Esophagus muscularis mucosa (tissue), 4 donors: ENCODE results near the gene HBEGF. TPM values are rescaled to one million over a fixed set of nuclear protein-coding genes. Genes with fewer than 3 reads are reported as not detected.

Source experiments
- DNase-seq: peaks from one replicate; pipeline ENCODE4 v3.0.0-alpha.2; 2017; ENCODE audit errors: extremely low spot score
- H3K27ac ChIP-seq, 4 donors: fragments of 200-600 bp; sonication (generic); replicated peaks in 1 of 4; 1 replicate in 3 of 4; 2 replicates in 1 of 4; pipeline ENCODE4 v1.5.1; 2016 to 2019; ENCODE audit warnings: mild to moderate bottlenecking in 1 of 4
- H3K27me3 ChIP-seq, 4 donors: fragments of 200-600 bp; sonication (generic); one replicate each; pipeline versions ENCODE4 v1.5.1 to v1.6.0; 2016 to 2019
- H3K36me3 ChIP-seq, 4 donors: fragments of 200-600 bp; sonication (generic); one replicate each; pipeline ENCODE4 v1.5.1; 2016 to 2019
- H3K4me1 ChIP-seq, 4 donors: fragments of 200-600 bp; sonication (generic); one replicate each; pipeline ENCODE4 v1.5.1; 2016 to 2019
- H3K4me3 ChIP-seq, 4 donors: fragments of 200-600 bp; sonication (generic); 1 replicate in 2 of 4; 2 replicates in 2 of 4; pipeline ENCODE4 v1.5.1; 2016 to 2019; ENCODE audit warnings: mild to moderate bottlenecking in 4 of 4, moderate library complexity in 1 of 4
- H3K9me3 ChIP-seq, 4 donors: fragments of 200-600 bp; sonication (generic); 1 replicate in 3 of 4; 2 replicates in 1 of 4; pipeline ENCODE4 v1.5.1; 2016 to 2019
- EP300 ChIP-seq: sonication (generic); formaldehyde crosslinking; IDR thresholded peaks from one replicate; pipeline ENCODE4 v1.6.1; 2017; ENCODE audit warnings: antibody characterized with exemption
- POLR2A ChIP-seq: fragments of 450-650 bp; IDR thresholded peaks from one replicate; pipeline ENCODE4 v1.6.1; 2017; ENCODE audit warnings: antibody characterized with exemption, moderate library complexity, mild to moderate bottlenecking, low read depth
- POLR2AphosphoS5 ChIP-seq, 2 donors: sonication (generic); formaldehyde crosslinking; IDR thresholded peaks; one replicate each; pipeline ENCODE4 v1.6.1; 2017; ENCODE audit warnings: antibody characterized with exemption in 2 of 2
- WGBS: methylation state at CpG from one replicate; pipeline ENCODE4 v1.1.5; 2018; 5-methylcytosine and 5-hydroxymethylcytosine counted together
- intact Hi-C: fragments of 100-400 bp; cut with DNase I; formaldehyde crosslinking; loops from one replicate; pipeline ENCODE4 v1.15.1; 2023
- total RNA-seq, 4 donors: library from RNA; depleted of rRNA; stranded (reverse); fragments of >200 nt; gene quantifications; one replicate each; pipeline versions ENCODE4 v1.1.0 to v1.2.1, GENCODE V29; 2016
- TF ChIP-seq, protein P1 (sequence below), 3 experiments: fragments of 200-600 bp in 2 of 3; fragments of 450-650 bp in 1 of 3; sonication (generic) in 2 of 3; IDR thresholded peaks; one replicate each; pipeline ENCODE4 v1.5.1; 2017 to 2019; ENCODE audit warnings: antibody characterized with exemption in 3 of 3, mild to moderate bottlenecking in 2 of 3, moderate library complexity in 1 of 3

The HBEGF gene
- total RNA-seq, 4 donors from 2014 or later, result 6.6 to 20.0 (median 8.2) TPM

DNA sequence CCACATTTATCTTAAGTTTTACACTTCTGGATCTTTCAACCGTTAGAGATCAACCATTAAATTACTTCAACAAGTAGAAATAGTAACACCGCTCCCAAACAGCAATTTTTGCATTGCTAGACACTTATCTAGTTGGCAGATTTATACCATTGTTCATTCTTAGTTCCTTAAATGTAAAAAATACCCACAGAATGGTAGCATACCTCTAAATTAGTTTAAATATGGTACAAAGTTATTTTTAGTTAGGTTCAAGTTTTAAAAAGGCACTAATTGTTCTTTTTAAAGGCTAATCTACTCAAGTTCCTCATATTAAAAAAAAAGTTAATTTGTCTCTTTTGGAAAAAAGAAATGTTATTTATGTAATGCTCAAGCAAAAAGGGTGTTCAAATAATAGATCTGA lies 51.6 kb downstream of the HBEGF start:
- no peak for DNase-seq
- intact Hi-C loops, result no loop called here
- Histone ChIP-seq H3K27me3 (no peaks in the 10 kb centered on the region), H3K4me3 (no peak overlapping the region), H3K9me3 (no peaks in the 10 kb centered on the region), H3K36me3 (peaks cover 0 to 11% (median 6%) of the 10 kb centered on the region in 4 donors), H3K27ac (peak overlapping the region in 3 of 4 donors; percentile 11 to 56 (median 34)), H3K4me1 (peaks cover 68 to 94% (median 80%) of the 10 kb centered on the region in 4 donors)
- no peak for TF ChIP-seq POLR2A
- TF ChIP-seq POLR2AphosphoS5 (IDR thresholded peaks at IDR 0.05), result no peak
- TF ChIP-seq, protein P1, sequence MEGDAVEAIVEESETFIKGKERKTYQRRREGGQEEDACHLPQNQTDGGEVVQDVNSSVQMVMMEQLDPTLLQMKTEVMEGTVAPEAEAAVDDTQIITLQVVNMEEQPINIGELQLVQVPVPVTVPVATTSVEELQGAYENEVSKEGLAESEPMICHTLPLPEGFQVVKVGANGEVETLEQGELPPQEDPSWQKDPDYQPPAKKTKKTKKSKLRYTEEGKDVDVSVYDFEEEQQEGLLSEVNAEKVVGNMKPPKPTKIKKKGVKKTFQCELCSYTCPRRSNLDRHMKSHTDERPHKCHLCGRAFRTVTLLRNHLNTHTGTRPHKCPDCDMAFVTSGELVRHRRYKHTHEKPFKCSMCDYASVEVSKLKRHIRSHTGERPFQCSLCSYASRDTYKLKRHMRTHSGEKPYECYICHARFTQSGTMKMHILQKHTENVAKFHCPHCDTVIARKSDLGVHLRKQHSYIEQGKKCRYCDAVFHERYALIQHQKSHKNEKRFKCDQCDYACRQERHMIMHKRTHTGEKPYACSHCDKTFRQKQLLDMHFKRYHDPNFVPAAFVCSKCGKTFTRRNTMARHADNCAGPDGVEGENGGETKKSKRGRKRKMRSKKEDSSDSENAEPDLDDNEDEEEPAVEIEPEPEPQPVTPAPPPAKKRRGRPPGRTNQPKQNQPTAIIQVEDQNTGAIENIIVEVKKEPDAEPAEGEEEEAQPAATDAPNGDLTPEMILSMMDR (IDR thresholded peaks at IDR 0.05), result no peak
- no peak for TF ChIP-seq EP300
- WGBS, result 66% methylated on average over 2 of the region's 2 CpGs

DNA sequence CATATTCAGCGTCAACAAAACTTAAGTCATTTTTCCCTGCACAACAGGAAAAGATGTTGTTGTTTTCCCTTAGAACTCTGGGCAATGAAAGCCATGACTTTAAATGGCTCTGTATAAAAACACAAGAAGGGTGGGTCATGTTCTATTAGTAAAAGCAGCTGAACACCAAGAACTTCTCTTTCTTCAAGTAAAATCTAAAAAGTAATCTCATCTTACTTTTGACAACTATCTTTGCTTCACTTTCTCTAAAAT lies 52.6 kb downstream of the HBEGF start:
- H3K36me3 ChIP-seq, result peaks cover 0 to 2% (median 0%) of the 10 kb centered on the region in 4 donors
- H3K4me1 ChIP-seq, result peaks cover 67 to 84% (median 75%) of the 10 kb centered on the region in 4 donors
- H3K9me3 ChIP-seq, result no peaks in the 10 kb centered on the region
- H3K4me3 ChIP-seq, result no peak overlapping the region
- intact Hi-C loops, result no loop called here
- DNase-seq, result no peak
- peak overlapping the region in 3 of 4 donors; percentile 36 to 66 (median 56) for H3K27ac ChIP-seq
- H3K27me3 ChIP-seq, result no peaks in the 10 kb centered on the region
- WGBS, result 70% methylated on average over 1 of the region's 1 CpG
- no peak for TF ChIP-seq EP300
- no peak for TF ChIP-seq POLR2A
- TF ChIP-seq POLR2AphosphoS5 (IDR thresholded peaks at IDR 0.05), result no peak
- TF ChIP-seq, protein P1 (IDR thresholded peaks at IDR 0.05), result no peak

DNA sequence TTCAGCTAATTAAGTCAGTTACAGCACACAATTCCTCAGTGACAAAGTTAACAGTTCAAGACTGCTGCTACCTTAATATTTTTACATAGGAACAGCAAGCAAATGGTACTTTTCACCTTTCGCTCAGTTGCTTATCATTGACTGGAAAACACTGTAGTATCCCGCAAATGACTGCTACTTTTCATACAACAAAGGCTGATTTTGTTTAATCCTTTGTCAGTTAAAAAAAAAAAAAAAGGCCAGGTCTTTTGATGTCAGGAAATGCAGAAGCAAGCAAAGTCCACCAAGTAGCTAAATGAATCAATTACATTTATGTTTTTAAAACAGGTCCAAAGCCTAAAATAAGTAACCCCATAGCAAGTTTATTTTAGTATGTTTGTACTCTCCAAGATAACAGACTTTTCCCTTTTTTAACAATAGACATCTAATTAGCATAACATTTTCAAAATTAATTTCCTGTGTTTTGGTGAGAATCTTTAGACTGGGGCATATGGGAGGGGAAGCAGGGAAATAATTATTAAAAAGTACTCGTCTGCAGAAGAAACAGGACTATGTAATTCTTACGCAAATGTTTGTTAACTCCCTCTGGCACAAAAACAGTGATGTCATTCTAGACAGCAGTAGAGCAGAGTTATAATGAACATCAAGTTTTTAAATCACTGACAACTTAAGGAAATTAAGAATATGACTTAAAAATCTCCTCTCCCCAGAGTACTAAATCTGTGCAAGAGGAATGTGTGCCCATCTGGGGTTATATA lies 53.1 kb downstream of the HBEGF start:
- H3K27ac ChIP-seq, result peak overlapping the region; percentile 36 to 66 (median 48)
- no peaks in the 10 kb centered on the region for H3K27me3 ChIP-seq
- TF ChIP-seq POLR2AphosphoS5 (IDR thresholded peaks at IDR 0.05) (no peak), POLR2A (no peak)
- TF ChIP-seq, protein P1 (IDR thresholded peaks at IDR 0.05), result no peak
- H3K9me3 ChIP-seq, result no peaks in the 10 kb centered on the region
- intact Hi-C loops, result no loop called here
- no peaks in the 10 kb centered on the region for H3K36me3 ChIP-seq
- H3K4me1 ChIP-seq, result peaks cover 62 to 79% (median 70%) of the 10 kb centered on the region in 4 donors
- no peak for DNase-seq
- H3K4me3 ChIP-seq, result no peak overlapping the region
- WGBS, result 56% methylated on average over 4 of the region's 4 CpGs

DNA sequence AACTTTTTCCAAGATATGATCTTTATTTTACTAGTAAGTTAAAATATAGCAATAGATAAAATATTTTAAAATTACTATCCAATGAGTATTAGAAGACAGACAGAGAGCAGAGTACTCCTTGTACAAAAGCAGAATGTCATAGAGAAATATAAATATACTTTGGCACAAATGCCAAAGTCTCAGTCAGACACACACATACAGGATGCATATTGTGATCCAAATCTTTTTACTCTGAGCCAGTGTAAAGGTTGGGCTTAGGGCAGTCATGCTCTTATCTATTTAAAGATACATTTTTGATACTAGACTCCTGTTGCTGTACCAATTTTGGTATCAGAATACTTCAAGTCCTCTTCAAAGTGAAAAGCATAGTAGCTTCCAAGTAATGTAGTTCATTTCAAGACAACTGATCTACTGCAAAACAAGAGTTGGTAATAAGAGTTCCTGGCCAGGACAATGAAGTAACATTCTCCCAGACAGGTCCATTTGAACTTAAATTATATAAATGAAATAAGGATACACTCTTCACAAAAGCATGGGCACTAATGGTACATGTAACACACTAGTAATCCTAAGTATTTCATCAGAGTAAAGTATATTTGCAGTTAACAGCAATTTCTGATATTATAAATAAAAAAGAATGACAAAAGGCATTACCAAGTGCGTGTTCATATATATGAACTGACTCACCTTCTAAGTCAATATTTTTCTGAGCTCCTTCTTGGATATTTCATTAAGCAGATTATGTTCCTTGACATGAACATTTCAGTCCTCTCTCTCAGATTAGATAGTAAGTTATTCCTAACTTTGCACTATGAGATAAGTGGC lies 54.0 kb downstream of the HBEGF start:
- Histone ChIP-seq H3K4me3 (no peak overlapping the region), H3K4me1 (peaks cover 55 to 71% (median 61%) of the 10 kb centered on the region in 4 donors), H3K9me3 (no peaks in the 10 kb centered on the region), H3K27ac (peak overlapping the region; percentile 36 to 66 (median 50)), H3K27me3 (no peaks in the 10 kb centered on the region), H3K36me3 (no peaks in the 10 kb centered on the region)
- WGBS, result 86% methylated on average over 1 of the region's 1 CpG
- TF ChIP-seq POLR2A (no peak), POLR2AphosphoS5 (IDR thresholded peaks at IDR 0.05) (no peak), EP300 (no peak)
- TF ChIP-seq, protein P1 (IDR thresholded peaks at IDR 0.05), result no peak
- intact Hi-C loops, result no loop called here
- DNase-seq, result no peak
